KBM-7 (cell line): Measurements from ENCODE around the gene OR1K1.
"Not testable (repeated sequence)": the region's sequence is repeated elsewhere in the genome, so short reads cannot be mapped to it uniquely, and the experiment has no call there.

ENCODE experiments used
- DNase-seq: peaks from one replicate; pipeline ENCODE4 v3.0.0-alpha.2; 2015
- in situ Hi-C: fragments of 300-500 bp; cut with MboI; formaldehyde crosslinking; loops from 2 replicates; pipeline ENCODE4 v1.14.3; 2020; ENCODE audit warnings: low sequenced_read_pairs, low pct_unique_long_range_greater_than_20kb, mixed read lengths

The OR1K1 gene

DNA sequence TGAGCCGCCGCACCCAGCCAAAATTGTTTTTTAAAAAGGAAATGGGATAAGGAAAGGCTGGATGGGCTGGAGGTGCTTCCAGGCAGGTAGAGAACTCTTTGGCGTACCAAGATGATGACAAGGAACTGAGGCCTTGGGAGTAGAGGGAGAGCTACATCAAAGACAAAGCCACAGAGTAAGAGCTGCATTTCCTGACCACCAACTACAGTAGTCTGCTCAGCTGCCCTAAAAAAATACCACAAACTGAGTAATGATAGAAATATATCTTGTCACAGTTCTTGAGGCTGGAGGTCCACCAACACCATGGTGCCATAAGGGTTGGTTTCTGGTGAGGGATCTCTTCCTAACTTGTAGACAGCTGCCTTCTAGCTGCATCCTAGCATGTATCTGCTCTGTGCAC is 8.2 kb downstream of the OR1K1 start:
- DNase-seq = no peak
- in situ Hi-C loops = loop anchor here (10.0 kb wide), 1 partner anchor 343 kb away; no protein-coding TSS in a partner anchor

DNA sequence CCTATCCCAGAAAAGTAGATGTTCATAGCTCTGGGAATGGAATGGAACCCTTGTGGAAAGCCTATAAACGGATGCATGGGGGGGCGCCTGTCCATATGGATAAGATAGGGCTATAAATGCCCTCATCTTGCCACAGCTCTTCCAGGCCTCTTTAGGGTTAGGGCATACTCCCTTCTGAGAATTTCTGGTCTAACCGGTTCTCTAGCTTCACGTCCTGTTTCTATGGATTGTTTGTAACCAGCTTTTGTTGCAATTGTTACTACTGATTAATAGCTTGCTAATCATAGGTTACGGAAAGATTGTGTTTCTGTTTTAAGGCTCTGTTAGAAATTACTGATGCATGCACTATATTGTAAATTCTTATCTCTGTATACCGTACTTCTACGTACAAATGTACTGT is 9.3 kb downstream of the OR1K1 start:
- DNase-seq = not testable (repeated sequence)
- in situ Hi-C loops = loop anchor here (10.0 kb wide), 1 partner anchor 344 kb away; no protein-coding TSS in a partner anchor

DNA sequence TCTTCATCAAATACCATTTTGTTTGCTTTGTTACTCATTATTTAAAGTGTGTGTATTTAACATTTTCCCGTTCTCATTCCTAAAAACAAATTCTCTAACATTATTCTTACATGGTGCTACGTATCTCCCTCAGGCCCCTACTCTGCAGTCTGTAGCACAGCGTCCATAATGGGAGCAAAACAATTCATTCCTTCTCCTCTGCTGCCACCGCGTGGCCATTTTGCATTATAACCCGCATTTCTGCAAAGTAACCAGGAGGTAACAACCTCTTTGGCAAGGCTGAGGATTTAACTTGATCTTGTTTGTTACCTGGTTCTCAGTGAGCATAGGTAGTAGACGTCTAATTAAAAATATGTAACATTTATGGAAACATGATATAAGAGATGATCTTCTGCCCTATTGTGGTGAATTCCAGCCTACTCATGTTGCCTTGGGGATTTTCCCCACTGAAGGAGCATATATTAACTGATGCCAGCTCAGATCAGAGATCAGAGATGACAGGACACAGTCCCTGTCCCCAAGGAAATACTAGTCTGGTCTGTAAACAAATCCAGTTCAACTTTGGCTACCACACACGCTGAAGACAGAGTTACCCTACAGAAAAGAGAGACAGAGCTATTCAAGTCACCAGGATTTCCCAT is 10.5 kb downstream of the OR1K1 start:
- in situ Hi-C loops = no loop called here
- peak; percentile 77 for DNase-seq

DNA sequence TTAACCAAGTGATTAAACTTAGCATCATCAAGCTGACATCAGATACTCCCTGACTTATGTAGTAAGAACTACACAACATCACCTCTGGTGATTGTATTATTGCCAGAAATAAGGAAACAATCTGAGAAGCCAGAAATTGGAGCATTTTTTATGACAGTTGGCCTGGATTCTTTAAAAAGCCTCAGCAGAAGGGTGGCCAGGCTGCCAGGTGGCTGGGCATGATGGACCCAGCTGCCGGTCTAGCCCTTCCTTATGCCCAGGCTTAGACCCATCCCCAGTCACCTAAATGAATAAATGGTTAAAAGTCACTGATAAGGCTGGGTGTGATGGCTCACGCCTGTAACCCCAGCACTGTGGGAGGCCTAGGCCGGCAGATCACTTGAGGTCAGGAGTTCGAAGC is 12.8 kb downstream of the OR1K1 start:
- in situ Hi-C loops = no loop called here
- DNase-seq = no peak

DNA sequence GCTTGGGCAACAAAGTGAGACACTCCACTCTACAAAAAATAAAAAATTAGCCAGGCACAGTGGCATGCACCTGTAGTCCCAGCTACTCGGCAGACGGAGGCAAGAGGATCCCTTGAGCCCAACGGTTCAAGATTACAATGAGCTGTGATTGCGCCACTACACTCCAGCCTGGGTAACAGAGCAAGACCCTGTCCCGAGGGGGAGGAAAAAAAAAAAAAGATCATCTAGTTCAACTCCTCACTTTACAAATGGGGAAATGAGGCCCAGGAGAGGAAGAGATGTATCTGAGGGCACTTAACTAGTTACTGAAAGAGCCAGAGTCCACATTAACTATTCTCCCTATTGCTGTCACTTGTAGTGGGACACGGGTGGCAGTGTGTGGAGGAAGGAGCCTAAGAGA is 14.6 kb downstream of the OR1K1 start:
- in situ Hi-C loops = no loop called here
- peak; percentile 61 for DNase-seq

DNA sequence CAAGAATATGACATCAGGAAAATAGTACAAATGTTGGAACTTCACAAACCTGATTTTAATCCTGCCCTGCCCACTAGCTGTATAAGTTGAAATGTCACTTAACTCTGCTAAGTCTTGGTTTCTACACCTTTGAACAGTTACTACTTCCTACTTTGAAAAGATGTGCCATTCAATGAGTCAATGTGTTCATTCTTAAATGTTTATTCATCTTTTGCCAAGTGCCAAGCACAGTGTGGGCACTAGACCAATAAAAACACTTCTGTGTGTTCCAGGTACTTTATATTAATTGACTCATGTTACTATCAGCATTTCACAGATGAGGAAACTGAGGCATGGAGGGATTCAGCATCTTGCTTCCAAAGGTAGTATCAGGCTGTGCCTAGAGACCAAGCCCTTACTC is 15.6 kb downstream of the OR1K1 start:
- no peak for DNase-seq
- in situ Hi-C loops = no loop called here

DNA sequence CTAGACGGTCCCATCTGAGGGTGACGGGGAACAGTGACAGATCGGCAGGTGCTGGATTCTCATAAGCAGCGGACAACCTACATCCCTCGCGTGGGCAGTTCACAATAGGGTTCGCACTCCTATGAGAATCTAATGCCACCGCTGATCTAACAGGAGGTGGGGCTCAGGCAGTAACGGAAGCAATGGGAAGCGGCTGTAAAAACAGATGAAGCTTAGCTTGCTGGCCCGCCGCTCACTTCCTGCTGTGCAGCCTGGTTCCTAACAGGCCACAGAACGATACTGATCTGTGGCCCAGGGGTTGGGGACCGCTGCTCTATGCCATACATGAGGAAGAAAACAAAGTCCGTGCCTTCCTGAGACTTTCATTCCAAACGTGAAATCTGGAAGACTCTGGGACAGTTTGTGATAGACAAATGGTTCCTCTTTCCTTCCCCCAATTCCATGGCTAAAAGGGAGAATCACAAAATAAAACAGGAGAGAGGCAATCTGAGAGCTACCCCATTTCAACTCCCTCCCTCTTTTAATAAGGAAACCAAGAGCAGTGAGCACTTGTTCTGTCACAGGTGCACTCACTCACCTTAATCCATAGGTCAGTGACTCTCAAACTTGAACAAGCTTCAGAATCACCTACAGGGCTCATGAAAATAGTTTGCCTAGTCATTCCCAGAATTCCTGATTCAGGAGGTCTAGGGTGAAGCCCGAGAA is 16.4 kb downstream of the OR1K1 start:
- in situ Hi-C loops = no loop called here
- DNase-seq = peak; percentile 92

DNA sequence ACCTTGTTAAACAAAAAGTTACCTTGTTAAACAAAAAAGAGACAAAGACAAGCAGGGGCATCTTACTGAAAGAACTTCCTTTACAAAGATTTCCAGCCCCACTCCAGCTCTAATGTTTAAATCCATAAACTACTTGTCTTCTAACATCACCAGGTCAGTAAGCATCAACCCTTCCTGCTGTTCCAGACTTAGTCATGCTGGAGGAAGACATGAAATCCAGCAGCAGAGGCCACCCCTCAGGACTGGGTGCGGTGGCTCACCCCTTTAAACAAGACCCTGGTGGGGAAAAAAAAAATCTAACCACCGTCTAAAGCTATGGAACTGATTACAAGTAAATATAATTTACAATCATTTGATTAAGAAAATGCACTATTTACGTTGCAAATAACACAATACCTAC is 19.4 kb downstream of the OR1K1 start:
- no peak for DNase-seq
- in situ Hi-C loops = no loop called here

DNA sequence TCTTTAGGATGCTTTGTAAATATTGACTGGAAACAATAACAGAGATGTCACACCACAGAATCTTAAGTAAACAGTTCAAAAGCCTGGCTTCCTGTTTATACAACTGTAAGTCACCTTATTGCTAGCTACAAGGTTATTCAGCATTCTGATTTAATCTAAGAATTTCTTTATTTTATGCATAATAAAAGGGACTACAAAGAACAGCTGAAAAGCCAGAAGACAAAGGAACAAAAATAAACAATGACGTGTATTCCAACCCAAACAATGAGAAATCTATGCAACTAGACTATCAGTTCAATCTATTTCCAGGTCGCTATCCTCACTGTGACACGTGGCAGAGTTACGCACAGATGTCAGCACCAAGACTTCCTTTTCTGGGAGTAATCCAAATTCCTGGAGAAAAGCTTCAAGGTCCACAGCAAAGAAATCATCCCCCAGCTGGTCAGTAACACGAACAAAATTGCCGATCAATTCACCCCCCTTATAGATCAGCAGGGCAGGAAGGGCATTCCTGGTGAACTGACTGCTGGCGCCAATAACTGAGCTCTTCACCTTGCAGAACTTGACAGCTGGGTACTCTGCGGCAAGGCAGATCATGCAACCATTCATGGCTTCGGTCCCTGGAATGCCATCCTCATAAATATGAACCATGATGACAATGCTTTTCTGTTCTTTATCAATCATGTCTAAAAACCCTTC is 20.0 kb downstream of the OR1K1 start:
- in situ Hi-C loops = no loop called here
- DNase-seq = no peak

DNA sequence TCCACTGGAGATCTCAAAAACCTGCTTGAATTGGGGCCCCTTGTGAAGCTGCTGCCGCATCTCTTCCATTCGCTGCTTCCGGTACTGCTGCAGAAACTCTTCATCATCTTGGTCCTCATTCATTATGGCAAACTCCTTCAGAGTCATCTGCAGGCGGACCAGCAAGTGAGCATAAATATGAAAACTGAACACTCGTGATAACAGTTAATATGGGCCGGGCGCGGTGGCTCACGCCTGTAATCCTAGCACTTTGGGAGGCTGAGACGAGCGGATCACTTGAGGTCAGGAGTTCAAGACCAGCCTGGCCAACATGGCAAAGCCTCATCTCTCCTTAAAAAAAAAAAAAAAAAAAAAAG is 20.5 kb downstream of the OR1K1 start:
- in situ Hi-C loops = no loop called here
- DNase-seq = no peak

DNA sequence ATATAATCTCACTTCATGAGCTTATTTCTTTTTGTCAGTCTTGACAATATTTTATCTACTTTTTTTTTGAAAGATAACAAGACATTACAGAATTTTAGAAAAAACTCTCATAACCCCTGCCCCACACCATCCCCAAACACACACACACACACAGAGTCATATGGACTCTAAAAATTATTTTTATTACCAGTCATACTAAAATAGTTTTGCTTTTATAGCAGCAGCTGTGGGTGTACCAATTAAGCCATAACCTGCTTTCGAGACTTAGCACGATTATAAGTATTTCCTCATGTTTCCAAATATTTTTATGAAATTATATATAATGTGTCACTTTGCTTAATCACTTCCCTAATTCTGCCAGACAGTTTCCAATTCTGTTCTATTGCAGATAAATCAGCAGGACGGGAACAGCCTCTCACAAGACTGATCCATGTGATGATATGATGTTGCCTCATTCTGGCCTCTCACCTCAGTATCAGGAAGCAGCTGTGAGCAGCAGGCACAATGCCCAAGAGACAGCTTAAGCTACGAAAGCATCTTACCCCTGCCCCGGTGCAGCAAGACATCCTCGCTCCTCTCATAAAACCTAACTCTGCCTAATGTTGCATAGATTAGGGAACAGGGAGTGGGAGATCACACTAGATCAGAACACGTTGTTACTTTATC is 21.5 kb downstream of the OR1K1 start:
- peak; percentile 80 for DNase-seq
- in situ Hi-C loops = no loop called here

DNA sequence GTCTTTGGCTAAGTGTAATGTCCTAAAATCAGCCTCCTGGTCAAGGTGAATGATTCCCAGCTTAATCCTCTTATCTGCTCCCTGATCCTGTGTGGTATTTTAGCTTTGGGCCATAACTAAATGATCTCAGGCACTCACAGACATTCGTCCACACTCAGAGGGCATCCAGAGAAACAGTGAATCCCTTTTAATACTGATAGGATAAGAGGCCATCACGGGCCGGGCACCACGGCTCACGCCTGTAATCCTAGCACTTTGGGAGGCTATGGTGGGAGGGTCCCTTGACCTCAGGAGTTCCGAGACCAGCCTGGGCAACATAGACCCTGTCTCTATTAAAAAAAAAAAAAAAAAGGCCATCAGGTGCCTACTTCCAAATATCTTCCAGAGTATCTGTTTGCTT is 22.1 kb downstream of the OR1K1 start:
- no peak for DNase-seq
- in situ Hi-C loops = no loop called here

DNA sequence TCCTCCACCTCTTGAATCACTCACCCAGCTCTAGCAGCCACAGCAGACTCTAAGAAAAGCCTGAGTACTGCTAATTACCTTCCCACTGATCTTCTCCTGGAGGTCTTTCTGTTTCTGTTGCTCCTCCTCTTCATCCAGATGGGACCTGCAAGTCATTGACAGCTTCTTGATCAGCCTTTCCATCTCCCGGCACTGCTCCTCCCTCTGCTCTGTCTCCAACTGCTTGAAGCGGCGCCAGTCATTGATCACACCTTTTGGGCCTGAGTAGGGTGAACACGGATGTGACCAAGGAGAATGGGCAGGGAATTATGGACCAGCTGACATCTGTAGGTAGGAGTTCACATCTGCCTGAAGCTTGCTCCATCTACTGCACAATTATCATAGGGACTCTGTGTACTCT is 23.0 kb downstream of the OR1K1 start:
- in situ Hi-C loops = no loop called here
- no peak for DNase-seq

DNA sequence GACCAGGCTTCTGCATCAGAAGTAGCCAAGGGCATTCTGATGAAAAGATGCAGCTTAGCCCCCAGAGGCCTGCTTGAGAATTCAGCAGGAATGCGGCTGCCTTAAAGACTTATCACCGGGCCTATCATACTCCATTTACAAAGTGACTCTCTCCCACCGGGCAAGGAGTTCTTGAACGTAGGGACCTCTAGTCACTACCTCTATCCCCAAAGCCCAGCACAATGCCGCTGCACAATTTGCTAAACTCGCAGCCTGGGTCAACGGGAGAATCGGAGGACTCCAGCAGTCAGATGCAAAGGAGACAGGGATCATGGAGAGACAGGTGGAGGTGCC is 27.8 kb downstream of the OR1K1 start:
- no peak for DNase-seq
- in situ Hi-C loops = no loop called here

DNA sequence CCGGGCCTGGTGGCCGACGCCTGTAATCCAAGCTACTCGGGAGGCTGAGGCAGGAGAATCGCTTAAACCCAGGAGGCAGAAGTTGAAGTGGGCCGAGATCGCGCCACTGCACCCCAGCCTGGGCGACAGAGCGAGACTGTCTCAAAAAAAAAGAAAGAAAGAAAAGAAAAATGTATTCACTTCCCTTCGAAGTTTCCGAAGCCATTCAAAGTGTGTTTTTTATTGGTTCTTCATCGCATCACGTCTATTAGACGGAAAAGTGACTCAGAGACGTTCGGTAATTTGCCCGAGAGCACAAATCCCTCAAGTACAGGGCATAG is 29.0 kb downstream of the OR1K1 start:
- in situ Hi-C loops, DNase-seq: not testable (repeated sequence)

DNA sequence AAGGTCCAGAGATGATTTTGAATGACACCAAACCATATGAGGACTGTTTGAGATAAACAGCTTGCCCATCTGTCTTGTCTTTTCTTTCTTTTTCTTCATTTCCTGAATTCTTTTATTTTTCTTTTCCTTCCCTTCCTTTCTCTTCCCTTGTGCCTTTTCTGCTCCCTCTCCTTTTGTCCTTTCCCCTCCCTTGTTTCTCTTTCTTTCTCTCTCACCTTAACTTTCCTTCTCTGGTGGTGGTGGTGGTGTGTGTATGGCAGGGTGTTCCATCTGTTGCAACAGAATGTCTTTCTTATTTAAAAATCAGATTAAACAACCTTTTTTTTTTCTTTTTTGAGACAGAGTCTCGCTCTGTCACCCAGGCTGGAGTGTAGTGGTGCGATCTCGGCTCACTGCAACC is 32.3 kb downstream of the OR1K1 start:
- DNase-seq = no peak
- in situ Hi-C loops = no loop called here

DNA sequence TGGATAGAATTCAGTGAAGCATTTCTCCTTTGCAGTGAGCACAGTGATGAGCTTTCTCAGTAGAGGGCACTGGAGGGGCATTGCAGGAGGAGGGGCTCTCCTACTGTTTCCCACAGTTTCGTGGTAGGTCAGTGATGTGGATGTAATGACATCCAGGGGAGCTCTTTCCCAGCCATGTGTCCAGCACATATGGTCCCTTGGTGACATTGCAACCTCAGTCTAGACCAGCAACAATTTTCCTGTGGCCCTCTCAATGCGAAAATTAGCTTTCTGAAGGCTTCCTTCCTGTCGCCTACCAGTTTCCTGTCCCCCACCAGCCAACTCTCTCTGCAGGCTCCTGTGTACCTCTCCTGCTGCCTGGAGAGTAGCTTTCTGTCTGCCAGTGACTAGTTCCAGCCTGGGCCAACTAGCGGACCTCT is 35.4 kb downstream of the OR1K1 start:
- in situ Hi-C loops = no loop called here

DNA sequence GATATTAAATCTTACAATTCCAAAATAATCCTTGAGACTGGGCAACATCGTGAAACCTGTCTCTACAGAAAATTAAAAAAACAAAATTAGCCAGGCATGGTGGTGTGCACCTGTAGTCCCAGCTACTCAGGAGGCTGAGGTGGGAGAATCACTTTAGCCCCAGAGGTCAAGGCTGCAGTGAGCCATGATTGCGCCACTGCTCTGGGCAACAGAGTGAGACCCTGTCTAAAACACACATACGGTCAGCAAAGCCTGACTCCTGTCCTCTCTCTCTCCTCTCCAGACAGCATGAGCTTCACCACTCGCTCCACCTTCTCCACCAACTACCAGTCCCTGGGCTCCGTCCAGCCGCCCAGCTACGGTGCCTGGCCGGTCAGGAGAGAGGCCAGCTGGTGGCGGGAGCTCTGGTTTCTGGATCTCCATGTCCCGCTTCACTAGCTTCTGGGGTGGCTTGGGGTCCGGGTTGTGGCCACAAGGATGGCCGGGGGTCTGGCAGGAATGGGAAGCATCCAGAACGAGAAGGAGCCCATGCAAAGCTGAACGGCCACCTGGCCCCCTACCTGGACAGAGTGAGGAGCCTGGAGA is 37.4 kb downstream of the OR1K1 start:
- no peak for DNase-seq
- in situ Hi-C loops = no loop called here

More for the DNA sequence above, 35.4 kb downstream of the OR1K1 start:
- DNase-seq = peak; percentile 45

DNA sequence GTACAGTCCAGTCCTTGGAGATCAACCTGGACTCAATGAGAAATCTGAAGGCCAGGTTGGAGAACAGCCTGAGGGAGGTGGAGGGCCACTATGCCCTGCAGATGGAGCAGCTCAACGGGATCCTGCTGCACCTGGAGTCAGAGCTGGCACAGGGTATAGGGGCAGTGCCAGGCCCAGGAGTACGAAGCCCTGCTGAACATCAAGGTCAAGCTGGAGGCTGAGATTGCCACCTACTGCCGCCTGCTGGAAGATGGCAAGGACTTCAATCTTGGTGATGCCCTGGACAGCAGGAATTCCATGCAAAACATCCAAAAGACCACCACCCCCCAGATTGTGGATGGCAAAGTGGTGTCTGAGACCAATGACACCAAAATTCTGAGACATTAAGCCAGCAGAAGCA is 38.5 kb downstream of the OR1K1 start:
- DNase-seq, in situ Hi-C loops: not testable (repeated sequence)

DNA sequence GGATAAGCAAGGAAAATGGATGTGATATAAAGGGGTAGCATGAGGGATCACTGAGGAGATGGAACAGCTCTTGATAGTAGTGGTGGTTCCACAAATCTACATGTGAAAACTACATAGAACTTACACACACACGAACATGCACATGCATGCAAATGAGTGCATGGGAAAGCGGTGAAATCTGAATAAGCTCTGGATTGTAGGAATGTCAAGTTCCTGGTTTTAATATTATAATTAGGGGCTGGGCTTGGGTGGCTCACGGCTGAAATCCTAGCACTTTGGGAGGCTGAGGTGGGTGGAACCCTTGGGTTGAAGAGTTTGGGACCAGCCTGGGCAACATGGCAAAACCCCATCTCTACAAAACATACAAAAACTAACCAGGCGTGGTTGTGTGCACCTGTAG is 41.6 kb downstream of the OR1K1 start:
- in situ Hi-C loops = no loop called here
- no peak for DNase-seq
